ENCODE results near the gene CELA3A. TPM values are rescaled to one million over a fixed set of nuclear protein-coding genes. Genes with fewer than 3 reads are reported as not detected.
A peak's percentile ranks its signal among the peaks of the same experiment; 100 is the strongest.
"Not testable (repeated sequence)": the region's sequence is repeated elsewhere in the genome, so short reads cannot be mapped to it uniquely, and the experiment has no call there.

The CELA3A gene
- total and polyA plus RNA-seq, 4 donors = 0.06 to 0.23 TPM; not detected in 2

GRCh38 chr1:22005261-22006149 lies 4.0 kb downstream of the CELA3A start:
- H3K9ac ChIP-seq (ENCODE audit: low read depth in 1 of 2, low read length in 2 of 2); H3K27ac ChIP-seq (ENCODE audit: low read depth in 1 of 2, low read length in 2 of 2); H3K9me3 ChIP-seq (ENCODE audit: control insufficient read depth in 4 of 4, low read length in 3 of 4); H3K4me3 ChIP-seq (ENCODE audit: low read depth in 1 of 3, low read length in 3 of 3); H3K27me3 ChIP-seq (ENCODE audit: control insufficient read depth in 4 of 4, insufficient read depth in 4 of 4, low read length in 3 of 4); H3K4me1 ChIP-seq (ENCODE audit: control insufficient read depth in 4 of 4, insufficient read depth in 4 of 4, low read length in 3 of 4); H3K36me3 ChIP-seq (ENCODE audit: control insufficient read depth in 4 of 4, insufficient read depth in 3 of 4, low read depth in 1 of 4, low read length in 3 of 4): not testable (repeated sequence)
- TF ChIP-seq RAD21 (IDR thresholded peaks at IDR 0.05) = peak; percentile 31 to 56
- TF ChIP-seq CTCF (IDR thresholded peaks at IDR 0.05; ENCODE audit: low read depth, low read length, missing input control) = peak; percentile 11
- DNase-seq (ENCODE audit: low spot score) = peak; percentile 44
- WGBS = 75% methylated on average over 18 of the region's 18 CpGs

- DNase-seq (ENCODE audit: low spot score); H3K4me3 ChIP-seq (ENCODE audit: low read depth in 1 of 3, low read length in 3 of 3); H3K27me3 ChIP-seq (ENCODE audit: control insufficient read depth in 4 of 4, insufficient read depth in 4 of 4, low read length in 3 of 4); H3K9ac ChIP-seq (ENCODE audit: low read depth in 1 of 2, low read length in 2 of 2); H3K4me1 ChIP-seq (ENCODE audit: control insufficient read depth in 4 of 4, insufficient read depth in 4 of 4, low read length in 3 of 4); H3K27ac ChIP-seq (ENCODE audit: low read depth in 1 of 2, low read length in 2 of 2); H3K36me3 ChIP-seq (ENCODE audit: control insufficient read depth in 4 of 4, insufficient read depth in 3 of 4, low read depth in 1 of 4, low read length in 3 of 4); H3K9me3 ChIP-seq (ENCODE audit: control insufficient read depth in 4 of 4, low read length in 3 of 4): not testable (repeated sequence)
- WGBS = 91% methylated on average over 13 of the region's 13 CpGs
These were observed 5.3 kb downstream of the CELA3A start for GRCh38 chr1:22006736-22007135.

GRCh38 chr1:22007262-22007661 lies 5.8 kb downstream of the CELA3A start:
- not testable (repeated sequence) for H3K27me3 ChIP-seq (ENCODE audit: control insufficient read depth in 4 of 4, insufficient read depth in 4 of 4, low read length in 3 of 4); H3K36me3 ChIP-seq (ENCODE audit: control insufficient read depth in 4 of 4, insufficient read depth in 3 of 4, low read depth in 1 of 4, low read length in 3 of 4); H3K27ac ChIP-seq (ENCODE audit: low read depth in 1 of 2, low read length in 2 of 2); H3K9ac ChIP-seq (ENCODE audit: low read depth in 1 of 2, low read length in 2 of 2); H3K9me3 ChIP-seq (ENCODE audit: control insufficient read depth in 4 of 4, low read length in 3 of 4); H3K4me3 ChIP-seq (ENCODE audit: low read depth in 1 of 3, low read length in 3 of 3); H3K4me1 ChIP-seq (ENCODE audit: control insufficient read depth in 4 of 4, insufficient read depth in 4 of 4, low read length in 3 of 4); DNase-seq (ENCODE audit: low spot score)
- 83% methylated on average over 9 of the region's 10 CpGs for WGBS

GRCh38 chr1:22009566-22009965 lies 8.1 kb downstream of the CELA3A start:
- H3K9me3 ChIP-seq (ENCODE audit: control insufficient read depth in 4 of 4, low read length in 3 of 4); H3K27ac ChIP-seq (ENCODE audit: low read depth in 1 of 2, low read length in 2 of 2); DNase-seq (ENCODE audit: low spot score); H3K4me3 ChIP-seq (ENCODE audit: low read depth in 1 of 3, low read length in 3 of 3); H3K27me3 ChIP-seq (ENCODE audit: control insufficient read depth in 4 of 4, insufficient read depth in 4 of 4, low read length in 3 of 4); H3K9ac ChIP-seq (ENCODE audit: low read depth in 1 of 2, low read length in 2 of 2); H3K4me1 ChIP-seq (ENCODE audit: control insufficient read depth in 4 of 4, insufficient read depth in 4 of 4, low read length in 3 of 4); H3K36me3 ChIP-seq (ENCODE audit: control insufficient read depth in 4 of 4, insufficient read depth in 3 of 4, low read depth in 1 of 4, low read length in 3 of 4): not testable (repeated sequence)
- 81% methylated on average over 10 of the region's 11 CpGs for WGBS

GRCh38 chr1:22012752-22013151 lies 11.3 kb downstream of the CELA3A start:
- WGBS = 82% methylated on average over 4 of the region's 4 CpGs
- not testable (repeated sequence) for DNase-seq (ENCODE audit: low spot score); H3K9me3 ChIP-seq (ENCODE audit: control insufficient read depth in 4 of 4, low read length in 3 of 4); H3K27me3 ChIP-seq (ENCODE audit: control insufficient read depth in 4 of 4, insufficient read depth in 4 of 4, low read length in 3 of 4); H3K9ac ChIP-seq (ENCODE audit: low read depth in 1 of 2, low read length in 2 of 2); H3K4me1 ChIP-seq (ENCODE audit: control insufficient read depth in 4 of 4, insufficient read depth in 4 of 4, low read length in 3 of 4); H3K36me3 ChIP-seq (ENCODE audit: control insufficient read depth in 4 of 4, insufficient read depth in 3 of 4, low read depth in 1 of 4, low read length in 3 of 4); H3K4me3 ChIP-seq (ENCODE audit: low read depth in 1 of 3, low read length in 3 of 3); H3K27ac ChIP-seq (ENCODE audit: low read depth in 1 of 2, low read length in 2 of 2)

- not testable (repeated sequence) for H3K4me3 ChIP-seq (ENCODE audit: low read depth in 1 of 3, low read length in 3 of 3); H3K27ac ChIP-seq (ENCODE audit: low read depth in 1 of 2, low read length in 2 of 2); H3K36me3 ChIP-seq (ENCODE audit: control insufficient read depth in 4 of 4, insufficient read depth in 3 of 4, low read depth in 1 of 4, low read length in 3 of 4); H3K27me3 ChIP-seq (ENCODE audit: control insufficient read depth in 4 of 4, insufficient read depth in 4 of 4, low read length in 3 of 4); H3K9me3 ChIP-seq (ENCODE audit: control insufficient read depth in 4 of 4, low read length in 3 of 4); DNase-seq (ENCODE audit: low spot score); H3K4me1 ChIP-seq (ENCODE audit: control insufficient read depth in 4 of 4, insufficient read depth in 4 of 4, low read length in 3 of 4); H3K9ac ChIP-seq (ENCODE audit: low read depth in 1 of 2, low read length in 2 of 2)
- WGBS = 91% methylated on average over 13 of the region's 13 CpGs
These were observed 13.2 kb downstream of the CELA3A start for GRCh38 chr1:22014575-22015206.

Data from liver (tissue), 9 donors.